Neuron (in vitro differentiated cells): ENCODE results near the gene FTSJ3.
"Not testable (repeated sequence)": the region's sequence is repeated elsewhere in the genome, so short reads cannot be mapped to it uniquely, and the experiment has no call there.

ENCODE experiments used
- H2AFZ ChIP-seq: one replicate; pipeline ENCODE4 v1.6.1; 2013; ENCODE audit warnings: low read depth, mild to moderate bottlenecking, inconsistent platforms, low read length, moderate library complexity
- H3K27me3 ChIP-seq: one replicate; pipeline ENCODE4 v1.6.1; 2013; ENCODE audit warnings: low read length; ENCODE audit not compliant: insufficient read depth
- H3K36me3 ChIP-seq: one replicate; pipeline ENCODE4 v1.6.1; 2013; ENCODE audit warnings: low read length; ENCODE audit not compliant: insufficient read depth
- H3K4me1 ChIP-seq: one replicate; pipeline ENCODE4 v1.6.1; 2013; ENCODE audit warnings: low read length; ENCODE audit not compliant: insufficient read depth
- H3K4me3 ChIP-seq: 2 replicates; pipeline ENCODE4 v1.5.1; 2013; ENCODE audit warnings: mild to moderate bottlenecking, low read length, moderate library complexity
- H3K9me3 ChIP-seq: one replicate; pipeline ENCODE4 v1.6.1; 2013; ENCODE audit warnings: low read length

The FTSJ3 gene

GRCh38 chr17:63816123-63816522 is 11.3 kb downstream of the FTSJ3 start:
- Histone ChIP-seq H2AFZ (no peak overlapping the region), H3K4me1 (no peaks in the 10 kb centered on the region), H3K36me3 (peaks cover 95% of the 10 kb centered on the region), H3K27me3 (no peaks in the 10 kb centered on the region), H3K9me3 (no peaks in the 10 kb centered on the region), H3K4me3 (no peak overlapping the region)

- Histone ChIP-seq H3K4me3 (no peak overlapping the region), H3K9me3 (no peaks in the 10 kb centered on the region), H3K36me3 (peaks cover 94% of the 10 kb centered on the region), H3K4me1 (no peaks in the 10 kb centered on the region), H3K27me3 (no peaks in the 10 kb centered on the region), H2AFZ (no peak overlapping the region)
These were observed 17.5 kb downstream of the FTSJ3 start for GRCh38 chr17:63809970-63810369.

GRCh38 chr17:63805591-63805990 is 21.9 kb downstream of the FTSJ3 start:
- Histone ChIP-seq H2AFZ (no peak overlapping the region), H3K27me3 (no peaks in the 10 kb centered on the region), H3K4me1 (no peaks in the 10 kb centered on the region), H3K4me3 (no peak overlapping the region), H3K9me3 (no peaks in the 10 kb centered on the region), H3K36me3 (peaks cover 86% of the 10 kb centered on the region)

- Histone ChIP-seq H3K9me3 (no peaks in the 10 kb centered on the region), H3K4me3 (no peak overlapping the region), H3K36me3 (peaks cover 86% of the 10 kb centered on the region), H3K27me3 (no peaks in the 10 kb centered on the region), H3K4me1 (no peaks in the 10 kb centered on the region), H2AFZ (no peak overlapping the region)
These were observed 23.1 kb downstream of the FTSJ3 start for GRCh38 chr17:63804328-63804727.

GRCh38 chr17:63800783-63801182 is 26.7 kb downstream of the FTSJ3 start:
- Histone ChIP-seq H3K36me3 (peaks cover 87% of the 10 kb centered on the region), H3K27me3 (no peaks in the 10 kb centered on the region), H3K4me1 (no peaks in the 10 kb centered on the region), H3K9me3 (no peaks in the 10 kb centered on the region), H2AFZ (no peak overlapping the region), H3K4me3 (no peak overlapping the region)

- Histone ChIP-seq H3K9me3 (no peaks in the 10 kb centered on the region), H3K4me3 (no peak overlapping the region), H3K4me1 (no peaks in the 10 kb centered on the region), H3K36me3 (peaks cover 89% of the 10 kb centered on the region), H3K27me3 (no peaks in the 10 kb centered on the region), H2AFZ (no peak overlapping the region)
These were observed 28.8 kb downstream of the FTSJ3 start for GRCh38 chr17:63798572-63799106.

- H3K4me1 ChIP-seq, H3K9me3 ChIP-seq, H3K4me3 ChIP-seq, H3K27me3 ChIP-seq, H2AFZ ChIP-seq: not testable (repeated sequence)
- peaks cover 90% of the 10 kb centered on the region for H3K36me3 ChIP-seq
These were observed 31.1 kb downstream of the FTSJ3 start for GRCh38 chr17:63796375-63796774.

- no peaks in the 10 kb centered on the region for H3K27me3 ChIP-seq
- H3K36me3 ChIP-seq, result peaks cover 87% of the 10 kb centered on the region
- H3K4me3 ChIP-seq, result no peak overlapping the region
- H2AFZ ChIP-seq, result no peak overlapping the region
- H3K4me1 ChIP-seq, result no peaks in the 10 kb centered on the region
- no peaks in the 10 kb centered on the region for H3K9me3 ChIP-seq
These were observed 35.3 kb downstream of the FTSJ3 start for GRCh38 chr17:63792055-63792729.

GRCh38 chr17:63790057-63790456 is 37.4 kb downstream of the FTSJ3 start:
- Histone ChIP-seq H2AFZ (no peak overlapping the region), H3K4me3 (no peak overlapping the region), H3K27me3 (no peaks in the 10 kb centered on the region), H3K9me3 (no peaks in the 10 kb centered on the region), H3K4me1 (no peaks in the 10 kb centered on the region), H3K36me3 (peaks cover 84% of the 10 kb centered on the region)

GRCh38 chr17:63786971-63787711 is 40.3 kb downstream of the FTSJ3 start:
- no peaks in the 10 kb centered on the region for H3K27me3 ChIP-seq
- H3K4me3 ChIP-seq, result no peak overlapping the region
- H3K9me3 ChIP-seq, result no peaks in the 10 kb centered on the region
- no peak overlapping the region for H2AFZ ChIP-seq
- peaks cover 83% of the 10 kb centered on the region for H3K36me3 ChIP-seq
- H3K4me1 ChIP-seq, result no peaks in the 10 kb centered on the region

GRCh38 chr17:63786117-63786516 is 41.3 kb downstream of the FTSJ3 start:
- H2AFZ ChIP-seq, result no peak overlapping the region
- no peaks in the 10 kb centered on the region for H3K4me1 ChIP-seq
- no peaks in the 10 kb centered on the region for H3K9me3 ChIP-seq
- no peaks in the 10 kb centered on the region for H3K27me3 ChIP-seq
- H3K36me3 ChIP-seq, result peaks cover 79% of the 10 kb centered on the region
- H3K4me3 ChIP-seq, result no peak overlapping the region

GRCh38 chr17:63785556-63785955 is 41.9 kb downstream of the FTSJ3 start:
- H3K36me3 ChIP-seq, result peaks cover 77% of the 10 kb centered on the region
- H3K4me3 ChIP-seq, result no peak overlapping the region

GRCh38 chr17:63783522-63783921 is 43.9 kb downstream of the FTSJ3 start:
- Histone ChIP-seq H3K27me3 (no peaks in the 10 kb centered on the region), H3K36me3 (peaks cover 74% of the 10 kb centered on the region), H3K9me3 (no peaks in the 10 kb centered on the region), H3K4me3 (no peak overlapping the region), H2AFZ (no peak overlapping the region), H3K4me1 (no peaks in the 10 kb centered on the region)

More at GRCh38 chr17:63785556-63785955, 41.9 kb downstream of the FTSJ3 start:
- Histone ChIP-seq H2AFZ (no peak overlapping the region), H3K9me3 (no peaks in the 10 kb centered on the region), H3K4me1 (no peaks in the 10 kb centered on the region), H3K27me3 (no peaks in the 10 kb centered on the region)
